A549 treated with GW870086 at 1 μM for 4 hours (cell line): Measurements from ENCODE around the gene PPM1D. TPM values are rescaled to one million over a fixed set of nuclear protein-coding genes. Genes with fewer than 3 reads are reported as not detected.

Source experiments
- total RNA-seq: library from RNA; stranded (reverse); fragments of 200-300 nt; extraction: Qiagen RNA extraction; gene quantifications from 5 replicates; pipeline ENCODE4 v1.2.3, GENCODE V29; 2022; ENCODE audit warnings: low read depth

Gene PPM1D
- 17.1 to 19.5 TPM (median 17.9 TPM) in 5 replicates for total RNA-seq

GRCh38 chr17:60599620-60600489 is at the start of gene PPM1D:
TSS of gene PPM1D (plus strand) at chr17:60600193. CDS start at chr17:60600415, 222 bp downstream.

GRCh38 chr17:60677308-60678117 is 77.5 kb downstream of the PPM1D start, which contains the start of gene BCAS3:
TSS of gene BCAS3 (plus strand) at chr17:60677851.

Other genes with a start within 250 kb of the PPM1D start
- 27.9 to 35.1 TPM (median 31.8 TPM) in 5 replicates for gene USP32, start 208.1 kb upstream of the PPM1D start, total RNA-seq
- gene CHCT1, start 177.7 kb upstream of the PPM1D start, total RNA-seq: 0.14 to 0.63 TPM in 2 of 5 replicates, not detected in the others
- gene APPBP2, start 74.0 kb upstream of the PPM1D start, total RNA-seq: 12.7 to 22.6 TPM (median 20.5 TPM) in 5 replicates
- gene BCAS3, start 77.7 kb downstream of the PPM1D start, total RNA-seq: 7.0 to 8.5 TPM (median 7.5 TPM) in 5 replicates